NCI-H460 (cell line): ENCODE results near the gene TFAP2A. TPM values are rescaled to one million over a fixed set of nuclear protein-coding genes. Genes with fewer than 3 reads are reported as not detected.

Experiments used
- DNase-seq: peaks from one replicate; pipeline ENCODE4 v3.0.0-alpha.2; 2016; ENCODE audit warnings: low read depth; ENCODE audit errors: extremely low read depth
- total RNA-seq: library from RNA; depleted of rRNA; stranded (reverse); fragments of >200 nt; shearing (Covaris generic); gene quantifications from 2 replicates; pipeline ENCODE4 v1.2.3, GENCODE V29; 2014

TFAP2A gene
- total RNA-seq, 1 experiment from 2014 or later: 14.2 TPM

DNA sequence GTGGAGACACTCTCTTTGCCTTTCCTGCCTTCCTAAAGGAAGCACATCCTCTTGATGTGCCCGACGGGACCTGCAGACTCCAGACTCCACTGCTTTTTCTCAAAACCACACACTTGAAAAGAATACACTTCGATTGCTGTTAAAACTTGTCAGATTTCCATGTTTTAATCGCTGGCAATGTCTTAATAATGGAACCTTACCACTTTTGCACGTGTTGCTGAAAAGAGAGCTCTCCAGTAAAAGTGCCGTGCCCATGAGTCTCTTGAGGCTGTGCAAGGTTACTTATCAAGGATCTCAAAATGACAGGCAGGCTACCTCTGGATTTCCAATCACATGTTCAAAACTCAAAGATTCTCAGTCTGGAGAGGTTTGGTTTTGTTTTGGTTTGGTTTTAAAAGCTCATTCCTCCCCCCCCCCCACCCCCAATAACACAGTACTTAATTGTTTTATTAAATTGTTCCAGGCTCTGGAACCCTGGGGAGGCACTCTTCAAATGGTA lies 12.0 kb upstream of the TFAP2A start:
- no peak for DNase-seq

DNA sequence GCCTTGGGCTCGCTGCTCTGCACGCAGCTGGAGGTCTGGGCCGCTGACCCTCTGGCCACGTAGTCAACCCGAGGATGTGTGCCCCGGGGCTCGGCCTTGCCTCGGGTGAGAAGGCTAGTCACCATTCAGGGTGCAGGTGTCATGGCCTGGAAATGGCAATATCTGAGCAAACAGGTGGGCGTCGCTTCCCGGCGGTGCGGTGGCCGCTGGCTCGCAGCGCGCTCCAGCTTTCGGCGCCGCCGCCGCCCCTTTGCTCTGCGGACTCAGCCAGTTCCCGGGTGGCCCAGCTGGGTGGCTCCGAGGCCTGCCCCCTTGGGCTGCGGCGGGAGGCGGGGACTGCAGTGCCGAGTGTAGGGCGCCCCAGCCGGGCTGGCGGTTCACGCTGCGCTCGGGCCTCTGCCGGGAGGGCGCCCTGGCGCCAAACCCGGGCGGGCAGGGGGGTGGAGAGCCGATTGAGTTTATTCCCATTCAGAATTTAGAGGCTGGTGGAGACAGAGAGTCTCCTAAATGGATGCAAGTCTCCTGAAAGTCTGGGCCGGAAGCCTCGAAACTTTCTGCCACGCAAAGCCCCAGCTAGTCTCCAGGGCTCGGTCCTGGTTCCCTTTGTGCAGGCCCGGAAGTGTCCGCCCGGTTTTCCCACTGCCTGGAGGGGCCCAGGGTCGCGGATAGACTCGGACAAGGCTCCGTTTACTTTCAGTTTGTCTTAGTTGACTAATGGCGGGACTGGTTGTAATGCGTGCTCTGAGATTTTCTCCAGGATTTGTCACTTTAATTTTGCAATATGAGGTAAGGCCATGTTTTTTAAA lies 11.3 kb upstream of the TFAP2A start:
- DNase-seq: no peak

DNA sequence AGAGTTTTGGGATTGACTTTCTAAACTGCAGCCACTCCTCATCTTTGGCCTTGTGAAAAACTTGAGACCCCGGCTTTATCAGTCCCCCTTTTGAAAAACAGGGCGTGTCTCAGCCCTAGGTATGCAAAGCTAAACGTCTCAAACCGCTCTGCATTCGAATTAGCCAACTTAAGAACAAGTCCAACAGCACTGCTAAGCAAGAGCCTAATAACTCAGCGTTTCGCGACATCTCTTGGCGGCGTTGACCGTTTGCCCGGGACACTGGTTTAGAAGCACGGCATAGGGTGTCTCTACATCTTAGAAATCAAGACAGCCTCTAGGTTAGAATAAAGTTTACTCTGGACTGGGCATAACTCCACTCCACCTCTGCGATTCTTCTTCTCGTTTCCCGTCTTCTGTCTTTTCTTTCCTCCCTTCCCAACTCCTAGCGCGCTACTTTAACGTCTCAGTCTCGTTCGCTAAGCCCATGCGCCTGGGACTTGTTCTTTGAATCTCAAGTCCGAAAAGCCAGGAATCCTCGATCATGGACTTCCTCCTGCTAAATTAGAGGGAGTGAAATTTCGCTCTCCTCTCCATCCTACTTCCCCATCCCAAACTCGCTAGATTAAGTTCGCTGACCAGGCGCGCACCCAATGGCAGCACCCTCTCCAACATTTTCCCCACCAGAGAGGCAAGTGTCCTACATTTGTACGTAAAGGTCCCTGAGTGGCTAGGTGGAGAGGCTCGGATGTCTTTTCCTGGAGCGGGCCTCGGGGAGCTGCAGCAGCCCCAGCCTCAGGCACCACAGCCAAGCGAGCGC lies 10.5 kb upstream of the TFAP2A start:
- no peak for DNase-seq

- no peak for DNase-seq
Observed at GRCh38 chr6:10424040-10424439, 9.2 kb upstream of the TFAP2A start.

GRCh38 chr6:10422737-10423034 lies 7.8 kb upstream of the TFAP2A start:
- DNase-seq: no peak

DNA sequence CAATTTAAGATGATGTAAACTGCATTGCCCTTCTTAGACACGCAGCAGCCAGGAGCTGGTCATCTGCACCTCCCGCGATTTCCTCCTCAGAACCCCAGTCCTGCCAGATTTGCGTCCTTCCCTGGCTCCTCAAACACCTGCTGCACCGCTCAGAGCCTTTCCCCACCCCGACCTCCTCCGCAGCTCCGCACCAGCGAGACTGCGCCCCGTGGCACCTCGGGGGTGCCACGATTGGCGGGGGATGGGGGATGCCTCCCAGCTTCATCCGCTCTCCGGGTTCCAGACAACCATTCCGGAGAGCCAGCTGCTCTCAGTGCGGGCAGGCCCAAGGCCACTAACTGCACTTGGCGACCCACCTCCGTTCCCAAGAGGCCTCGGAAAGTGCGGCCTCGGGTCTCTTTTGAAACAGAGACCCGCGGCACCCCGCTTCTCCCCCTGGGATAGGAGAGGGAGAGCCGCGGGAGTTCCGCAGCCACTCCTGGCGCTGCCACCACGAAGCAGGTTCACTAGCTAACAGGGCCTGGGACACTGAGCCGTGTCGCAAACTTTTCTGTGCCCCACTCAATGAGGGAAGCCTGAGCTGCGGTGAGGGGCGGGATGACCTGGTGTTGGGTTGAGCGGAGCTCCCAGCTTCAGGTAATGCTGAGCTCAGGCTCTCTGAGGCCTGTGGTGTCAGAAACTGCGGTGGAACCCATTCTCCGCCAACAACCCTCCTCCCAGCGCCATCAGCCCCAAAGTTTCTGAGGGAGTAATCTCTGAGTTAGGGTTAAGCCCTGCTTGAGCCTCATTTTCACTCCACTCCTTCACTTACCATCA lies 7.3 kb upstream of the TFAP2A start:
- no peak for DNase-seq

DNA sequence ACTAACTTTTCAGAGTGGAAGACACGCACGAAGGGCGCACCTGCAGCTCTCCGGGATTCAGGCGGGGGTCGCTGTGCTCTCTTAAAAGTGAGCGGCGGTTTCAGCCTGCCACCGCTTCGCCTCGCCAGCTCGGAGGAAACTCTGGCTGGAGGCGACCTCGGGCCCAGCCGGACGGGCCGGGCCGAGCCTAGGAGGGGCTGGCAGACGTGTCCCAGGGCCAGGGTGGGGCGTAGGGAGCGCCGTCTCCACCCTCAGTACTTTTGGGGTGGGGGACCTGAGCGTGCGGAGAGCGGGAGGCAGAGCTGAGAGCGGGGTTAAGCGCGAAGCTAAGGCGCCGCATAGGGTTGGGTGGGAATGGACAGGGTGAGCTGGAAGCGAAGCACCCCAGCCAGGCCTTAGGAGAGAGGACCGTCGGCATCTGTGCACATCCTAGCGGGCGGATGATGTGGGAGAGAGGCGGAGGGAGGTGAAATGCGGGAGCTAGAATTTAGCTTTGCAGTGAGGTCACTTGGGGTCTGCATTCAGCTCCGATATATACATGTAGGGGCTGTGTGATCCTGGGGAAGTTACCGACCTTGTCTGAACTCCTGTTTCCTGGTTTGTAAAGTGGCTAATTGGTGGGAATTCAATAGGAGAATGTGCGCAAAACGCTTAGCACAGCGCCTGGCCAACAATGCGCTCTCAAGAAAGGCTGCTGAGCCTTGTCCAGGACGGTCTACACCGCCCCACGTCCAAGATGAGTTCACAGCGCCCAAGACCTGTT lies 6.5 kb upstream of the TFAP2A start:
- no peak for DNase-seq

- DNase-seq: no peak
Observed at GRCh38 chr6:10420546-10421157, 5.8 kb upstream of the TFAP2A start.

DNA sequence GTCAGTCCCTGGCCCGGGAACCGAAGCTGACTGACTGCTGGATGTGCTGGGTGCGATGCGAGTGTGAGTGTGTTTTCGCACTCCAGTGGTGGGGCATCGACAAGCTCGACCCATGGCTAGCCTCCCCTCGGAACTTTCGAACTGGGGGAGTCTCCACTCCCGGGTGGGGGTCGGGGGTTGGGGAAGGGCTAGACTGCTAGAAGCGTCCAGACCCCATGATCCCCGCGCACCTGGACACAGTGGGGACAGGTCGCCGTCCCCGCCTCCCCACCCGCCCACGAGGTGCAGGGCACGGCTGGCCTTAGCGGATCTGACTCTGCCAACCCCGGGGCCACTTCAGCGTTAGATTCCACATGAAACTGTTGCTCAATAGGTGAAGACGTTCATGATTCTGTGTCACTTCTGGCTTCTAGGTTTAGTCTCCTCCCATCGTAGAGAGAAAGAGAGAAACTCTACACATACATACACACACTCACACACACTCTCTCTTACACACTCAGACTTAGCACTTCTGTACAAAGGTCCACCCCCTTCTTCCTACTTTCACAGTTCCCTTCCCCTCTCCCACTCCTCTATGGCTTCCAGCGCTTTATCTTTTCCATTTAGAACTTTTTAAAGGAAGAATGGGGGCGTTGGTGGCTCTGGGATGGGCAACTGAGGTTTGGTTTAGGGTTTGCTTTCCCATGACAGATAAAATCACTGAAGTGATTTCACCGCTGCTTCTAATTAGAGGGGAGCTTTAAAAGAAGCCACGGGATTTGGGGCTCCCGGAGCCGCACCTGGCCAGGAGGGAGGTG lies 5.1 kb upstream of the TFAP2A start:
- no peak for DNase-seq

- DNase-seq: no peak
Observed at GRCh38 chr6:10418862-10419748, 4.2 kb upstream of the TFAP2A start.

- no peak for DNase-seq
Observed at GRCh38 chr6:10418361-10418861, 3.5 kb upstream of the TFAP2A start.

DNA sequence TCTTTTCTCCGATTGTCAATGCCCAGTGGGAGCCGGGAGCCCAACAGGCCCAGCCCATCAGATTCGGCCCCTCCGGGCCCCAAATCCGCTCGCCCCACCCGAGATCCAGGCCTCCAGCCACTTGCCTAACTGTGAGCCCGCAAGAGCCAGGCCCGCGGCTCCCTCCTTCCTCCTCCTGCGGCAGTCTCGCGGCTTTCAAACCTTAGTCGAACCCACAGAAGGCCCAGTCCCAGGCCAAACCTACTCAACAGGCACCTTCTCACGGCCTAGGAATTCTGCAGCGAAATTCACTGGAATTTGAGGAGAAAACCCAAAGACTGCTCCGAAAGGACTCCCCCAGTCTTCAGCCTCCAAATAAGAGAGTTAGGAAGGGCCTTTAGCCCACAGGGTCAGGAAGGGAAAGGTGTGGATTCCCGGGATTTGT lies 2.8 kb upstream of the TFAP2A start:
- DNase-seq: no peak

- DNase-seq: no peak
Observed at GRCh38 chr6:10416863-10417641, 2.2 kb upstream of the TFAP2A start.

DNA sequence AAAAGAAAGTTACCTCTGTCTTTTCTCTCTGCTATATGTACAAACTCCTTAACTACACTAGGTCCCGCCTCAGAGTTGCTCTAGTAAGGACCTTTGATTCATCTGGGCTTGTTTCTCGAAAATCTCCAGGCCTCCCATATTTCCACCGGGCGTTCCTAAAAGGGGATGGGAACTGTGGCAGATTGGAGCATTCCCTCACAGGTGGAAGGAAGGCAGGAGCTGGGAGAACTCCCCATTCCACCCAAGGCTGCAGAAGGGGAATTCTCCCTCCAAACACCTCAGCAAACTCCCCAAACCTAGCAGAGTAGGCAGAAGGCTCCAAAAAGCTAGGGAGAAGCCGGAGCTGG lies 1.6 kb upstream of the TFAP2A start:
- no peak for DNase-seq

- DNase-seq: no peak
Observed at GRCh38 chr6:10415617-10416480, 975 bp upstream of the TFAP2A start.
